Right lobe of liver (tissue), 6 donors: ENCODE data around the gene MICU1. TPM values are rescaled to one million over a fixed set of nuclear protein-coding genes. Genes with fewer than 3 reads are reported as not detected.

Source experiments
- ATAC-seq, 4 donors: fragments of 200-7000 bp; cut with Tn5 transposase; one replicate each; pipeline ENCODE4 v1.9.1; 2020; ENCODE audit warnings: mild to moderate bottlenecking in 4 of 4, moderate library complexity in 4 of 4
- DNase-seq, 3 donors: peaks; one replicate each; pipeline ENCODE4 v3.0.0-alpha.2; 2020
- H3K27ac ChIP-seq, 3 donors: fragments of 200-600 bp; one replicate each; pipeline ENCODE4 v1.8.0; 2022
- H3K27me3 ChIP-seq, 2 donors: fragments of 200-600 bp; one replicate each; pipeline ENCODE4 v1.8.0; 2022
- H3K36me3 ChIP-seq, 4 donors: fragments of 200-600 bp; sonication (generic) in 1 of 4; one replicate each; pipeline versions ENCODE4 v1.5.1 to v1.8.0; 2017 to 2022; ENCODE audit warnings: control low read depth in 1 of 4
- H3K4me1 ChIP-seq, 4 donors: fragments of 200-600 bp; sonication (generic) in 1 of 4; one replicate each; pipeline versions ENCODE4 v1.5.1 to v1.8.0; 2017 to 2022; ENCODE audit warnings: control low read depth in 1 of 4
- H3K4me3 ChIP-seq, 3 donors: fragments of 200-600 bp; one replicate each; pipeline ENCODE4 v1.8.0; 2022
- H3K9me3 ChIP-seq, 4 donors: fragments of 200-600 bp; sonication (generic) in 1 of 4; one replicate each; pipeline versions ENCODE4 v1.5.1 to v1.8.0; 2017 to 2022; ENCODE audit warnings: control low read depth in 1 of 4
- CTCF ChIP-seq, 4 donors: fragments of 200-600 bp in 3 of 4; fragments of 450-650 bp in 1 of 4; IDR thresholded peaks; one replicate each; pipeline versions ENCODE4 v1.5.1 to v1.8.0; 2016 to 2022; ENCODE audit warnings: antibody characterized with exemption in 4 of 4, mild to moderate bottlenecking in 2 of 4
- POLR2A ChIP-seq: fragments of 450-650 bp; IDR thresholded peaks from one replicate; pipeline ENCODE4 v1.6.1; 2017; ENCODE audit warnings: antibody characterized with exemption, mild to moderate bottlenecking
- WGBS: methylation state at CpG from one replicate; pipeline ENCODE4 v1.1.6; 2018; ENCODE audit warnings: low coverage, low lambda C conversion rate; ENCODE audit not compliant: insufficient coverage; ENCODE audit errors: missing lambda C conversion rate; 5-methylcytosine and 5-hydroxymethylcytosine counted together
- intact Hi-C, 2 donors: fragments of 100-400 bp; cut with DNase I; formaldehyde crosslinking; loops; one replicate each; pipeline versions ENCODE4 v1.11.2 to v1.14.1; 2022
- total RNA-seq, 6 experiments: library from RNA; depleted of rRNA in 2 of 6; stranded (reverse); fragments of >200 nt in 2 of 6; fragmentation: NEBNext Ultra II Directional in 3 of 6; extraction: Animal tissue kit (Norgen Biotek cat#: 25700) in 3 of 6; gene quantifications; one replicate each; pipeline versions ENCODE4 v1.1.0 to v1.2.4, GENCODE V29; 2016 to 2023
- donor health status: DM: no; HTN: yes; CAD: no.
- donor health status: DM: no; HTN: no; CAD: no.
- donor health status: DM: no; HTN: no; CAD: no.
- donor health status: DM: no; HTN: yes; CAD: no.
- donor health status: DM: no; HTN: yes; CAD: no.

MICU1 gene
- total RNA-seq, 6 experiments from 2014 or later: 25.3 to 55.3 (median 38.2) TPM

GRCh38 chr10:72605122-72605521 is 20.8 kb downstream of the MICU1 start:
- no peak for TF ChIP-seq POLR2A
- TF ChIP-seq CTCF (IDR thresholded peaks at IDR 0.05): no peak
- no peak for ATAC-seq
- H3K36me3 ChIP-seq: no peaks in the 10 kb centered on the region
- intact Hi-C loops: no loop called here
- DNase-seq: no peak
- H3K4me3 ChIP-seq: no peak overlapping the region
- no peaks in the 10 kb centered on the region for H3K4me1 ChIP-seq
- 72% methylated on average over 3 of the region's 3 CpGs for WGBS
- H3K27ac ChIP-seq: no peak overlapping the region
- H3K9me3 ChIP-seq: no peaks in the 10 kb centered on the region
- no peaks in the 10 kb centered on the region for H3K27me3 ChIP-seq

- Histone ChIP-seq H3K27ac (no peak overlapping the region), H3K4me1 (no peaks in the 10 kb centered on the region), H3K27me3 (no peaks in the 10 kb centered on the region), H3K9me3 (no peaks in the 10 kb centered on the region), H3K36me3 (no peaks in the 10 kb centered on the region), H3K4me3 (no peak overlapping the region)
- intact Hi-C loops: no loop called here
- TF ChIP-seq CTCF (IDR thresholded peaks at IDR 0.05) (no peak), POLR2A (no peak)
- no peak for ATAC-seq
- WGBS: 86% methylated on average over 2 of the region's 2 CpGs
- no peak for DNase-seq
These were observed 24.7 kb downstream of the MICU1 start for GRCh38 chr10:72601144-72601543.

GRCh38 chr10:72598769-72599701 is 26.8 kb downstream of the MICU1 start:
- 76% methylated on average over 4 of the region's 4 CpGs for WGBS
- Histone ChIP-seq H3K4me3 (no peak overlapping the region), H3K27me3 (no peaks in the 10 kb centered on the region), H3K27ac (no peak overlapping the region), H3K9me3 (no peaks in the 10 kb centered on the region), H3K4me1 (peaks cover 0 to 4% (median 0%) of the 10 kb centered on the region in 4 donors), H3K36me3 (no peaks in the 10 kb centered on the region)
- DNase-seq (no peak), ATAC-seq (no peak)
- TF ChIP-seq CTCF (IDR thresholded peaks at IDR 0.05) (no peak), POLR2A (no peak)
- intact Hi-C loops: no loop called here

DNA sequence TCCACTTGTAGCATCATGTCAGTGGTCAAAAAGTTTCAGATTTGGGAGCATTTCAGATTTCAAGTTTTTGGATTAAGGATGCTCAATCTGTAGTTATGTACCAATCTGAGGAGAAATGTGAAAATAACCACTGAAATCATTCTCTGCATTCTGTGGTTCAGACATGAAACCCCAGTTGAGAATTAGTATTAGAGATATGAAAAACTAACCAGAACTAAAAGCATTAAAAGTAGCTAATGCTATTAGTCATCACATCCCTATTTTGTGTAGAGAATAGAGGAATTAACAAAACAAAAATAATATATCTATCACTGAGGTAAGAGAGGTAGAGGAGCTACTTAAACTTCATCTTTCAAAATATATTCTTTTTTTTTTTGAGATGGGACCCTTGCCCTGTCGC is 28.0 kb downstream of the MICU1 start:
- TF ChIP-seq POLR2A (no peak), CTCF (IDR thresholded peaks at IDR 0.05) (no peak)
- Histone ChIP-seq H3K4me3 (no peak overlapping the region), H3K36me3 (no peaks in the 10 kb centered on the region), H3K27me3 (no peaks in the 10 kb centered on the region), H3K4me1 (peaks cover 0 to 10% (median 0%) of the 10 kb centered on the region in 4 donors), H3K27ac (no peak overlapping the region), H3K9me3 (no peaks in the 10 kb centered on the region)
- intact Hi-C loops: no loop called here
- ATAC-seq (no peak), DNase-seq (no peak)
- WGBS: 100% methylated on average over 1 of the region's 1 CpG
